ENCODE measurements around the gene DDX39B.
"Not testable (repeated sequence)": the region's sequence is repeated elsewhere in the genome, so short reads cannot be mapped to it uniquely, and the experiment has no call there.

The DDX39B gene

DNA sequence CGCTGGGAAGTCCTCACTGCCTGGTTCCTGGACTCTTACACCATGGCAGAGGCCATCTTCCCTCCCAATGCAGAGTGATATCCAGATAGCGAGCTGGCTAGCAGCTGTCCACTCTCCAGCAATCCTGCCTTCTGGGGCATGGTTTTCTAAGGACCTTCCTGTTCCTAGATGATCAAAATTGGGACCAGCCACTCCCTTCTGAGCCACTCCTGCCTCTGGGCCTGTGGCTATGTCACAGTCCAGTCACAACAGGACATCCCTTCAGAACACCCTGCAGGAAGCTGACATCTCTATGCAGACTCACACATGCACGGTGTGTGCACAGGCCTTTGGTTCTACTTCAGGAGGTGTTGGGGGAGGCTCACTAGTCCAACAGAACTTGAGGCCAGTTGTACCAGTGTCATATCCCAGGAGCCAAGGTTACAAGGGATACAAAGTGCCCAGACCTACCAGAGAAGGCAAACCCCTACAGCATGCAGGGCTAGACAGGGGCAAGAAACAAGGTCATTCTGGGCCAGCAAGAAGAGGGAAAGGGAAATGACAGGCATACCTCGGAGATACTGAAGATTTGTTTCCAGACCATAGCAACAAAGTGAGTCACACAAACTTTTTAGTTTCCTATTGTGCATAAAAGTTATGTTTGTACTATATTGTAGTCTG lies 15.7 kb downstream of the DDX39B start:
- no peak for DNase-seq

DNA sequence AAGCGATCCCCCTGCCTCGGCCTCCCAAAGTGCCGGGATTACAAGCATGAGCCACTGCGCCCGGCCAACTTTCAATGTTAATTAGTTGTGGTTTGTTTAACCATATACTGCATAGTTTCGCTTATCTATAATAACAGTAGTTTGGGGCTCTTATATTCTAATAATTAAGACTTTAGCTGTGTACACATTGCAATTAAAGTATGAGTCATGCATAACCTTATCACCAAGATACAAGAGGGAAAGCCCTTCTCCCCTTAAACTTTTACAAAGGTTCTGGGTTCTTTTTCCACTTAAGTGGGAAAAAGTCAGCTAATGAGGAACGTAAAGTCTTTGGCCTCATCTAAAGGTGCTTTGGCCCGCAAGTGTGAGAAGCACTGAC lies 16.3 kb downstream of the DDX39B start:
- DNase-seq, result no peak

DNA sequence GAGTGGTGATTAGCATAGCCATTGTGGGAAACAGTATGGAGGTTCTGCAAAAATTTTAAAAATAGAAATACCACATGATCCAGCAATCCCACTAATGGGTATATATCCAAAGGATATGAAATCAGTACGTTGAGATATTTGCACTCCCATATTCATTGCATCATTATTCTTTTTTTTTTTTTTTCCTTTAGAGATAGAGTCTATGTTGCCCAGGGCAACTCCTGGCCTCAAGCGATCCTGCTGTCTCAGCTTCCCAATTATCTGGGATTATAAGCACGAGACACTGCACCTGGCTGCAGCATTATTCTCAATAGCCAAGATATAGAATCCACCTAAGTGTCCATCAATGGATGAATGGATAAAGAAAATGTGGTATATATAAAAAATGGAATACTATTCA lies 20.0 kb downstream of the DDX39B start:
- DNase-seq, result no peak

DNA sequence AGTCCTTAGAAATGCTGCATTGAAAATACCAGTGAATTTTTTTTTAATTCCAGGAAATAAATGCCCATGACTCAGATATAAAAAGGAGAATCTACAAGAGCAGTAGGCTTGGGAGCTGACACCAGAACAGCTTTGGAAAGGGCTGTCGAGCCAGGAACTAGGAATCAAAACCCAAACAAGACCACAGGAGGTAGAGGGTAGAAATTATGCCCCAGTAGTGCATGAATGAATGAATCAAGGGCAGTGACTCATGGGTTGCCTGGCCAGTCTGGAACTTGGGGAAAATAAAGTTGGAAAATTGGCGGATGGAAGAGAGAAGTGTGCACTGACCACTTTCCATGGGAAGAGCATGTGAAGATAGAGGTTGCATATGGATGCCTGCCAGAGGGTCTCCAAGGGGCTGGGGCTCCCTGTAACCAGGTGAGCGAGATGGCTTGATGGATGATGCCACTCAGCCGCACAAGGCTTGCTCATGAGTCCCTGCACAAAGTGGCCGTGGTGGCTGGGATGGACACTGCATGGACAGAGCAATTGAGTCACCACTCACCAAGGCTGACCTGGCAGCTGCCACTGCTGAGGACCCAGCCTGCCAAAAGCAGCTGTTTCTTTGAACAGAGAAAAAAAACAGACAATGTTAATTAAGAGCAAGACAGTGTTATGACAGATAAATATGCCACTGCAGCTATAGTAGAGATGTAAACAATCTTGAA lies 28.2 kb downstream of the DDX39B start:
- DNase-seq, result no peak

DNA sequence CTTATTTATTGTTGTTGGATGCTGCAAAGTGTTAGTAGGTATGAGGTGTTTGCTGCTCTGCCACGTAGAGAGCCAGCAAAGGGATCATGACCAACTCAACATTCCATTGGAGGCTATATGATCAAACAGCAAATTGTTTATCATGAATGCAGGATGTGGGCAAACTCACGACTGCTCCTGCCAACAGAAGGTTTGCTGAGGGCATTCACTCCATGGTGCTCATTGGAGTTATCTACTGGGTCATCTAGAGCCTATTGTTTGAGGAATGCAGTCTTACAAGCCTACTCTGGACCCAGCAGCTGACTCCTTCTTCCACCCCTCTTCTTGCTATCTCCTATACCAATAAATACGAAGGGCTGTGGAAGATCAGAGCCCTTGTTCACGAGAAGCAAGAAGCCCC lies 31.8 kb downstream of the DDX39B start:
- no peak for DNase-seq

DNA sequence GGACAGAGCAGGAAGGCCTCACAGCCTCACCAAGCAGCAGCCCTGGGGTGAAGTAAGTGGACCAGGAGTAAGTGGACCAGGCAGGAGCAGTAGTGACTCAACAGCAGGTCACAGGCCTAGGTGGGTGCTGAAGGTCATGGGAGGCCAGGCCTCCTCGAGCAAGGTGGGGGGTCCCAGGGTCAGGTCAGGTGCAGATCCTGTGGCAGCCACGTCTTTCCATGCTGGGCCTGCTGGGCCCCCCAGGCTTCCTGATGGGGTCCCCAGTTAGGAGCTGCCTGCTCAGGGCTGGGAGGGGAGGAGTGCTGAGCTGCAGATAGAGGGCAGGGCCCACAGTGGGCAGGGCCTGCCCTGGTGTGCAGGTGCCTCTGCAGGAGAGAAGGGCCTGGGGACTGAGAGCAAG lies 32.8 kb downstream of the DDX39B start:
- DNase-seq, result not testable (repeated sequence)

DNA sequence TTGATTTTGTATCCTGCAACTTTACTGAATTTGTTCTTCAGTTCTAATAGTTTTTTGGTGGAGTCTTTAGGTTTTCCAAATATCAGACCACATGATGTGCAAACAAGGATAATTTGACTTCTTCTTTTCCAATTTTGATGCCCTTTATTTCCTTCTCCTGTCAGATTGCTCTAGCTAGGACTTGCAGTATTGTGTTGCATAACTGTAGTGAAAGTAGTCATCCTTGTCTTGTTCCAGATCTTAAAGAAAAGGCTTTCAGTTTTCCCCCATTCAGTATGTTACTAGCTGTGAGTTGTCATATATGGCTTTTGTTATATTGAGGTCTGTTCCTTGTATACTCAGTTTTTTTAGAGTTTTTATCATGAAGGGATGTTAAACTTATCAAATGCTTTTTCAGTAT lies 39.2 kb downstream of the DDX39B start:
- no peak for DNase-seq

DNA sequence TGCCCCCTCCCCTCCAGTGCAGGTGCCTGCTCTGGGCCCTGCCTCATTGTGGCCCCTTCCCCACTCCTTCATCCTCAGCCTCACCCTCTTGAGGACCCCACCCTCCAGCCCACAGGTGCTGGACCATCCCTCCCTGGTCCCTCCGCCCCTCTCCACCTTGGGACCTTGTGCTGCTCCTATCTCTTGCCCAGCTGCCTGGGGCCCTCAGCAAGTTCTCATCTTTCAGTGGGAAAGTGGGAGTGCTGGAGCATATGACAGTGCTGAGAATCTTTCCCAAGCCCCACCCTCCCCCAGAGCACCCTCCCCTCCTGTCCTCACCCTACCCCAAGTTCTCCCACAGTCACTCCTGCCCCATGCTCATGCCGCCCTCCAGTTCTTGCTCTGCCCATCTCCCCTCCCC lies 42.2 kb downstream of the DDX39B start:
- DNase-seq, result not testable (repeated sequence)

DNA sequence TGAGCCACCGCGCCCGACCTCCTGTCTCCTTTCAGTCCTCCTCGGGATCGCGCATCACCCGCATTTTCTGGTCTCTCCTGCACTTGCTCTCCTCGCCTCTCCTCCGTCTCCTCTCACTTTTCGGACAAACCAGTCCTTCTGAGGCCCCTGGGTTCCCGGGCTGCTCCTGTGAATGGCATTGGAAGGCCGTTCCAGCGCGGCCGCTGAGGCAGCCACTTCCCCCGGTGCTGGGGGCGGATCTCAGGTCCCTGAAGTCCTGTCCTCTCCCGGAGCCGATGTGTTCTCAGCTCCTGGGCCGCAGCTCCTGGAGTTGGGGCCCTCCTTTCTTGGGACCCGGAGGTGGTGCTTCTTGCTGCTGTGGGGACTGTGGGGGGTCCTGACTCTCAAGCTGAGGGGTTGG lies 43.1 kb downstream of the DDX39B start:
- DNase-seq, result no peak

DNA sequence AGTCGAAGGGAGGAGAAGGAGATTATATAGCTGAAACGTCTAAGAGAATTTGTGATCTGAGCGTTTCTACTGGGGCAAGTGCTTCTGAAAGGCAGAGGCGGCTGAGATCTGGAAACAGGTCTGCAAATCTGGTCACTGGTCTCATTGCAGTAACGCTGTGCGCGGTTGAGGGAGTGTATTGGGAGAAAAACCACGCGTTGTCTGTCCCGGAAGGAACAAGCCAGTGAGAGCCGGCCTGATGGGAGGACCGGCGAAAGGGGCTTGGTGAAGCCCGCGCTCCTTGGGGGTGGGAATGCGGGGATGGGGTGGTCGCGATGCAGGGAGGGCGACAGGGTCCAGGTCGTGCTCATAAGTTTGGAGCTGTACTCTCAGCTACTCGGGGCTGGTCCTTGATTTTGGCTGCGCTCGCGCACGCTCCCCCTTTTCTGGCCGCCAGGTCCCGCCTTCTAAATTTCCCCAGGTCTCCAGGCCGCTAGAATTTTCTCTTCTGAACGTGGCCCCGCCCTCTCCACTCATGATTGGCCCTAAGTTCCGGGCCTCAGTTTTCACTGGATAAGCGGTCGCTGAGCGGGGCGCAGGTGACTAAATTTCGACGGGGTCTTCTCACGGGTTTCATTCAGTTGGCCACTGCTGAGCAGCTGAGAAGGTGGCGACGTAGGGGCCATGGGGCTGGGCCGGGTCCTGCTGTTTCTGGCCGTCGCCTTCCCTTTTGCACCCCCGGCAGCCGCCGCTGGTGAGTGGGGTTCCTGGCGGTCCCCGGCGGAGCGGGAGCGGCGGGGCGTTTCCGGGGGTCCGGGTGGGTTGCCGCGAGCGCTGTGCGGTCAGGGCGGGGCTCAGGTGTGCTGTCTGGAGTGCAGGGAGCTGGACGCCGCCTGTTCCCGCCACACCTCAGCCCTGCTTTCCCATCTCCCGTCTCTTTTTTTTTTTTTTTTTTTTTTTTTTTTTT lies 44.0 kb downstream of the DDX39B start, which contains the start of gene MICB:
TSS of gene MICB (plus strand) at position 615 of the 946 bp plus-strand sequence. CDS start at position 664, 49 bp downstream.
- peak; percentile 91 for DNase-seq

DNA sequence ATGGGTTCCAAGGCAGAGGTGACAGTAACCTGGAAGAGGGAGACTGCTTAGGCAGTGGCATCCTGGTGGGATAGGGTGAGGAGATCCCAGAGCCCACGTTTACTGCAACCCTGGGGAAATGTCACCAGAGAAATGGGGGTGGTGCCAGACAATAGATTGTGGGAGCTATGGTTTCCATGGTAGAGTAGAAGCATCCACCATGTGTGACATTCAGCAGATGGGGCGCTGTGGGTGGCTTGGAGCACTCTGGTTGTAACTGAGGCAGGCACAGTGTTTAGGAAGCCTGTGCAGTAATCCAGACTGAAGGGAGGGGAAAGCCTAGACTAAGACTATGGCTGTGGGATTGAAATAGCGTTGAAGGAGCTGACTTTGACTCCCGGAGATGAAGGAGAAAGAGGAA lies 45.0 kb downstream of the DDX39B start:
- not testable (repeated sequence) for DNase-seq

DNA sequence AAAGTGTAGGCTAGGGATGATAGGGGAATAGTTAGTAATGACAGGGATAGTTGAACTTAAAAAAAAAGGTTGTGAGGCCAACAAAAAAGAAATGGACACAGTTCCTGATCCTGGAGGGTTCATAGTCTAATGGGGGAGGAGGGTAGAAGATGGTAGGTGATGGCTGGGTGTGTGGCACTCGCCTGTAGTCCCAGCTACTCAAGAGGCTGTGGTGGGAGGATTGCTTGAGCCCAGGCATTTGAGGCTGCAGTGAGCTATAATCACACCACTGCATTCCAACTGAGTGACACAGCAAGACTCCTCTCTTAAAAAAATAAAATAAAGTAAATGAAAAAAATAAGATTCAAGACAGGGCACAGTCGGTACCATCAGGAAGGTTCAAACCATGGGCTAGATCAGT lies 46.2 kb downstream of the DDX39B start:
- no peak for DNase-seq

DNA sequence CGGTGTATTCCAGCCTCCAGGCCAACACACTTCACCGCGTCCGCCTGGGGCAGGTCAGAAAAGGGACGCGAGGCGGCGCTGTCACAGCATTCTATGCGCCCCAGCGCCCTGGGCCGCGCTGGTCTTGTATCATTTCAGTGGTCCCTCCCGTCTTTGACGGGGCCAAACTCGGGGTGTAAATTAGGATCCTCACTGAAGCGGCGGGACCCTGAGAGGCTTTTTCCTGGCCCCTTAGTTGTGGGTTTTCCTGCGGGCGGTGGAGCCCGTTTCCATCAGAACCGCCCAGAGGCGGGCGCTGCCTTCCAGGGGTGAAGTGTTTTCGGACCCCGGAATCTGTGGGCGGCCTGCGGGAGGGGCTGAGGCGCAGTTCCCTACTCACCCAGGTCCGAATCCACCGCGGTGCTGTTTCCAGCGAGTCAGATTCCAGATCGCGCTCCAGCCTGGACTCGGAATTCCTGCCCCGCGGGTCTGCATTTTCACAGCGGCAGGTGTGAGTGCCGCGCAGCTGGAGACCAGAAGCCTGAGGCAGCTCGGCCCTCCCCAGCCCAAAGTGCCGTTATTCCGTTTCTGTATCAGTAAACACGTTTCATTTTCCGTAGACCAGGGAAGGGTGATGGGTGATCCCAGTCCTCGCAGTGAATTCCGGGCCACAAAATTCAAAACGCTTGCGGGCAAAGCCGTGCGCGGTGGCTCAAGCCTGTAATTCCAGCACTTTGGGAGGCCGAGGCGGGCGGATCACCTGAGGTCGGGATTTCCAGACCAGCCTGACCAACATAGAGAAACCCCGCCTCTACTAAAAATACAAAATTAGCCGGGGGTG lies 47.7 kb downstream of the DDX39B start:
- DNase-seq, result peak; percentile 75

DNA sequence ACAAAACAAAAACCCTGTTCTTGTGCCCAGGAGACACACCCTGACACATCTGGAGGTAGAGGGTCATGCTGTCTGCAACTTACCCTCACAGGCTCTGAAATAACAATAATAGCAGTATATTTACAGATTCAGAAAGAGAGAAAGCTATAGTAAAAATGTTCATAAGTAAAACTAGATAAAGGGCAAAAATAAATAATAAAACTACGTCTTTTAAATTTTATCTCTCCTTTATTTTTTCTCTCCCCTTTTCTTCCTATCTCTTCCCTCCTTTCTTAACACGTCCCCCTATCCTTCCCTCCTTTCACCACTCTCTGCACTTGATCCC lies 48.3 kb downstream of the DDX39B start:
- not testable (repeated sequence) for DNase-seq

DNA sequence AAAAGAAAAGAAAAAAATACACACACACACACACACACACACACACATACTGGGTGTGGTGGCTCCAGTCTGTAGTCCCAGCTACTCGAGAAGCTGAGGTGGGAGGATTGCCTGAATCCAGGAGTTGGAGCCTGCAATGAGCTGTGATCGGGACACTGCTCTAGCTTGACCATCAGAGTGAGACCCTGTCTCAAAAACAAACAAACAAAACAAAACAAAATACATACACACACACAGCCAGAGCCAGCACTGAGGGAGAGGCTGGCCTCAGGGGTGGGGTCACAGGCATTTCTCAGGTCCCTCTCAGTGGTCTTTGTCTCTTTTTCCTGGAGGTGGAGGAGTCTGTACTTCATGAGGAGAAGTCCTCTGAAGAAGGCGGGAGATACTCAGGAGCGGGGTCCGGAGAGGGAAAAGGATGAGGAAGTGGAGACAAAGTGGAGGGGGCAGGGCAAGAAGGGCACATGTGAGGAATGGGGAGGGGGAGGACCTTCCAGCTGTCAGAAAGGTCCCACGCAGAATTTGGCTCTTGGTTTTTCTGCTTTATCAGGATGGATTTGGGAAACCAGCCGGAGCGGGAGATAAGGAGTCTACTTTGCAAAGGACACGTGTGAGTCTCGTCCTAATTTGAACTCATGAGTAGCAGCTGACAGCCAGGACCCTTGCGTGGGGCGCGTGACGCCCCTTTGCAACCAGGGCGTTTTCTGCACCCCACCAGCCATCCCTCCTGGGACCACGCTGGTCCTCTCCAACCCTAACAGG lies 51.5 kb downstream of the DDX39B start:
- no peak for DNase-seq

DNA sequence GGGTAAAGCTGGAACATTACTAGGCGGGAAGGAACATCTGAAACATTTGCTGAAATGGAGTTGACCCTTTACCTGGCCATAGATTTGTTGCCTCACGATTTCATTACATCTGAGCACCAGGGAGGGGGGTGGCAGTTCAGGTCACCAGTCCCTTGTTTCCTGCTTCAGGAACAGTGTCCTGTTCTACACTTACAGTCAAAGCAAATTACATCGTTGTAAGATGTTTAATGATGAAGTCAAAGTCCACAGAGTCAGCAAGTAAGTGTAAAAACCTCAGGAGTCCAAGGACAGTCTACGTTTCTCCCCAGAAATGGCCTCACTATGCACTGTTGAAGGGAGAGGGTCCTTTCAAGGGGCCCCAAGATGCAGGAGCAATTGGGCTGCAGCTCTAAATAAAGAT lies 52.7 kb downstream of the DDX39B start:
- DNase-seq, result no peak

DNA sequence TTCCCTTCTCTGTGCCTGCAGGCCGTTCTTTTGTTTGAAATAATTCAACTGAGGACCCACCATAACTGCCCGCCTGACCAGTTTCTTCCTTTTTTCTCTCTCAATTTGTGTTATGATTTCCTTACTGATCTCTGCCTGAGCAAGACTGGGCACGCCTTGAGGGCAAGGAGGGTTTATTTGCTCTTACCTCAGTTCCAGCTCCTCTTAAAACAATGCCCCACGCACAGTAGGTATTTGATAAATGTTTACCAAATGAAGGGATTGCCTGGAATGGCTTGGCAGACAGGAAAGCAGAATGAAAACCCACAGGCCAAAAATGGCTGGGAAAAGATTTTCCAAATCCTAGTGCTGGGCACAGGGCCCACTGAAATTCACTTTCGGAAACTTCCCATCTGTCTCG lies 54.1 kb downstream of the DDX39B start:
- not testable (repeated sequence) for DNase-seq

DNA sequence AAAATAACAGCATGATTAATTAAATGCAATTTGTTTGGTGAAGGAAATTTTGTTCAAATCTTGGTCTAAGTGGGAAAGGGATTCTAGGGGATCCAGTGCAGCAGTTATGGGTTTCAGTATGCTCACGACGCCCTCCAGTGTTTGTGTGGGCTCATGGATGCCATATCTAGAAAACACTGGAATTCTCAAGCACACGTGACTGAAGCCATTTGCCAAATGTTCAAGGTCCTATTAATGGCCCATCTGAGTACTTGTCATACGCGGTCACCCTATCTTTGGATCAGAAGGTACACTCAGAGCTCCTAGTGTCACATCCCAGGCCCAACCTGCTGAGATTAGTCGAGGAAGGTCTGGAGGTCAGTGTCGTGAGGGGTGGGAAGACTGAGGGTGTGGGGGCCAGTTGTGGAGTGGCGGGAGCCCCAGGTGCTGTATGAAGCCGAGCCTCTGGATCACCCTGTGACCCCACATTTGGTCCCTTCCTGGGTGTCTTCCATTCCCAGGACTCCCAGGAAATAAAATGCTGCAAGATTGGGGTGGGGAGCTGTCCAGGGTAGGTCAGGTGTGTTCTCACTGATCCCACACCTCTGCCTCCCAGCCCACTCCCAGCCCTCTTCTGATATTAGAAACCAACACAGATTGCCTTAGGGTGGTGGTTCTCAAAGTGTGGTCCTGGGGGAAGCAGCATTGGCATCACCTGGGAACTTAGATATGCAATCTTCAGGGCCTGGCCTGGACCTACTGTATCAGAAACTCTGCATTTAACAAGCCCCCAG lies 55.6 kb downstream of the DDX39B start:
- DNase-seq, result not testable (repeated sequence)

DNA sequence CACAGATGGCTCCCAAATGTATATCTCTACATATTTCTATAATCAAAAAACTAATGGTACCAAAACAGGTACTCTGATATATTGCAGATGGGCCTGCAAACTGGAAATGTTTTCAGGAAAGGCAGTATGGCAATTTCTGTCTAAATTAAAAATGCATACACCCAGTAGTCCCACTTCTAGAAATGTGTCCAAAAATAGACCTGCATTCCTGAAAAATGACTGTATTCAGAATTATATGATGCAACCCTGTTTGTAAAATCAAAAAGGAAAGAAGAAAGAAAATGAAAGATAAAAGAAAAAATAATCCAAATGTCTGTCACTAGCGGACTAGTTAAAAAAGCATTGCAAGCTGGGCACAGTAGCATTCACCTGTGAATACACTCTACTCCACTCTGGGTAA lies 56.7 kb downstream of the DDX39B start:
- no peak for DNase-seq

DNA sequence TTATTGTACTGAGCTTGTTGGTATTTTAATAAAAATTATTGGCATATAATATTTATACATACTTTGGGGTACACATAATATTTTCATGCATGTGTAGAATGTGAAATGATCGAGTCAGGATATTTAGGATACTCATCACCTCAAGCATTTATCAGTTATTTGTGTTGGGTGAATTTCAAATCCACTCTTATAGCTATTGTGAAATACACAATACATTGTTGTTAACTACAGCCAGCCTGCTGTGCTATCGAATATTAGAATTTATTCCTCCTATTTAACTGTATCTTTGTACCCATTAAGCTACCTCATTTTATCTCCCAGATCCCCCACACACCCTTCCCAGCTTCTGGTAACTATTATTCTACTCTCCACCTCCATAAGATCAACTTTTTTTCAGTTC lies 58.4 kb downstream of the DDX39B start:
- DNase-seq, result no peak

DNA sequence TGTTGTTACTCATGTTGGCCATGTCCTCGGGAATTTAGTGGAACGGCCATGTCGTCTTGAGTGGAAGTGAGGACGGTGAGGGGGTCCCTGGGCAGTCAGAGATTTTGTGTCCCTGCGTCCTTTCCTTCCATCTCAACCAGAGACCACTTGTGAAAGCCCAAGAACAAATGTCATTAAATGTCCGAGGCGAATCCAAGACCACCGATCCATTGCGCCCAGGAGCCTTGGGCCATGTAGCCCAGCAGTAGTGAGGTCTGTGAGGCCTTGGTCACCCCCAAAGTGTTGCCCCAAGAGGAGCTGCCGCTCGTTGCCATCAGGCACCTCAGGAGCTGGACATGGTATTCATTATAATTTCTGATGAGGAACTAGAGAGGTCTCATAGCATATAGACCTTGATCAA lies 61.2 kb downstream of the DDX39B start:
- no peak for DNase-seq

All from stimulated activated naive CD4-positive, alpha-beta T cell treated with Interleukin-2 at 50 U/mL for 16 hours (primary cell).